Sigmoid colon (tissue), 7 donors: ENCODE measurements around the gene OR8H2. TPM values are rescaled to one million over a fixed set of nuclear protein-coding genes. Genes with fewer than 3 reads are reported as not detected.
"Not testable (repeated sequence)": the region's sequence is repeated elsewhere in the genome, so short reads cannot be mapped to it uniquely, and the experiment has no call there.

Source experiments
- DNase-seq: peaks from one replicate; pipeline ENCODE4 v3.0.0-alpha.2; 2019
- H3K27ac ChIP-seq, 4 donors: fragments of 200-600 bp; sonication (generic); one replicate each; pipeline ENCODE4 v1.5.1; 2016 to 2019; ENCODE audit warnings: mild to moderate bottlenecking in 1 of 4
- H3K27me3 ChIP-seq, 3 donors: fragments of 200-600 bp; sonication (generic); one replicate each; pipeline ENCODE4 v1.5.1; 2019; ENCODE audit warnings: mild to moderate bottlenecking in 1 of 3
- H3K36me3 ChIP-seq, 4 donors: fragments of 200-600 bp; sonication (generic); one replicate each; pipeline ENCODE4 v1.5.1; 2016 to 2019
- H3K4me1 ChIP-seq, 4 donors: fragments of 200-600 bp; sonication (generic); one replicate each; pipeline ENCODE4 v1.5.1; 2017 to 2019
- H3K4me3 ChIP-seq, 4 donors: fragments of 200-600 bp; sonication (generic); one replicate each; pipeline ENCODE4 v1.5.1; 2017 to 2019; ENCODE audit warnings: mild to moderate bottlenecking in 2 of 4, moderate library complexity in 1 of 4
- H3K9me3 ChIP-seq, 4 donors: fragments of 200-600 bp in 3 of 4; sonication (generic) in 3 of 4; one replicate each; pipeline versions ENCODE4 v1.5.1 to v1.6.1; 2013 to 2019
- CTCF ChIP-seq, 4 experiments: fragments of 450-650 bp in 3 of 4; fragments of 200-600 bp in 1 of 4; IDR thresholded peaks; one replicate each; pipeline ENCODE4 v1.5.1; 2016 to 2019; ENCODE audit warnings: antibody characterized with exemption in 4 of 4, mild to moderate bottlenecking in 3 of 4, moderate library complexity in 2 of 4
- EP300 ChIP-seq, 4 donors: sonication (generic); formaldehyde crosslinking; IDR thresholded peaks; one replicate each; pipeline ENCODE4 v1.6.1; 2017; ENCODE audit warnings: antibody characterized with exemption in 4 of 4
- POLR2A ChIP-seq, 2 donors: fragments of 450-650 bp; IDR thresholded peaks; one replicate each; pipeline ENCODE4 v1.6.1; 2016; ENCODE audit warnings: antibody characterized with exemption in 2 of 2, mild to moderate bottlenecking in 2 of 2, moderate library complexity in 2 of 2
- POLR2AphosphoS5 ChIP-seq, 4 donors: sonication (generic); formaldehyde crosslinking; IDR thresholded peaks; one replicate each; pipeline ENCODE4 v1.6.1; 2017; ENCODE audit warnings: antibody characterized with exemption in 4 of 4
- WGBS, 2 donors: extraction: QIAGEN DNeasy Blood & Tissue Kit; methylation state at CpG; one replicate each; pipeline ENCODE4 v1.1.7; 2013; 5-methylcytosine and 5-hydroxymethylcytosine counted together
- intact Hi-C: fragments of 100-400 bp; cut with DNase I; formaldehyde crosslinking; loops from one replicate; pipeline ENCODE4 v1.15.1; 2023
- polyA plus RNA-seq, 3 donors: library from polyadenylated mRNA; stranded (reverse); fragments of 200-250 nt; gene quantifications; one replicate each; pipeline ENCODE4 v1.2.3, GENCODE V29; 2013
- total RNA-seq, 4 donors: library from RNA; depleted of rRNA; stranded (reverse); fragments of >200 nt; gene quantifications; one replicate each; pipeline ENCODE4 v1.1.0, GENCODE V29; 2016
- donor health status: healthy with polysubstance abuse.
- donor health status: Bipolar disorder and iron deficiency.
- donor health status: healthy.

Gene OR8H2
- total and polyA plus RNA-seq, 7 donors, result not detected

DNA sequence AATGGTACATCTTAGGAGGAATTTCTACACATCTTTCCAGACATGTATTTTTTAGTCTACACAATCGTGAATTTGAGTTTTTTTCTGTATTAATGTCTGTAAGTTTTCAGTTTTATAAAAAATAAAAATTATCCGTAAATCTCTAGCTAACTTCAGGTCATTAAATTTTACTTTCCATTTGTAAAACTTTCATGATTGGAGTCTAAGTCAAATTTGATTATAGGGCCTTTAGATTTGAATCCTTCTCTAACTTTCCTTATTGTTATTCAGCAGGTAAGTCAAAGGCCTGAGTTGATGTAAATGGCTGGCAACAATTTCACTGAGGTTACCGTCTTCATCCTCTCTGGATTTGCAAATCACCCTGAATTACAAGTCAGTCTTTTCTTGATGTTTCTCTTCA lies 10.5 kb upstream of the OR8H2 start, which contains the start of gene OR8I2:
OR8I2 (plus strand) TSS at position 301 of the 400 bp plus-strand sequence; CDS start at position 301, 0 bp downstream.
- TF ChIP-seq POLR2AphosphoS5 (IDR thresholded peaks at IDR 0.05), result no peak
- no peak for TF ChIP-seq EP300 (IDR thresholded peaks at IDR 0.05)
- TF ChIP-seq POLR2A (IDR thresholded peaks at IDR 0.05), result no peak
- TF ChIP-seq CTCF (IDR thresholded peaks at IDR 0.05), result no peak
- H3K9me3 ChIP-seq, result no peaks in the 10 kb centered on the region
- H3K36me3 ChIP-seq, result no peaks in the 10 kb centered on the region
- whole genome bisulfite sequencing, 2 donors, result 62 to 92% methylated on average over 3 of the region's 3 CpGs
- H3K4me3 ChIP-seq, result no peak within 1 kb of the TSS
- H3K4me1 ChIP-seq, result no peaks in the 10 kb centered on the region
- no peak for DNase-seq
- no peak within 1 kb of the TSS for H3K27ac ChIP-seq
- intact Hi-C loops, result no loop called here
- no peaks in the 10 kb centered on the region for H3K27me3 ChIP-seq

GRCh38 chr11:56122073-56122472 lies 18.6 kb downstream of the OR8H2 start, which contains the start of gene OR8H3:
OR8H3 (plus strand) TSS chr11:56122373; CDS start chr11:56122373, 0 bp downstream.
- TF ChIP-seq POLR2A (IDR thresholded peaks at IDR 0.05), result no peak
- TF ChIP-seq EP300 (IDR thresholded peaks at IDR 0.05), result no peak
- TF ChIP-seq CTCF (IDR thresholded peaks at IDR 0.05), result no peak
- TF ChIP-seq POLR2AphosphoS5 (IDR thresholded peaks at IDR 0.05), result no peak
- no peak within 1 kb of the TSS for H3K4me3 ChIP-seq
- no peak for DNase-seq
- no peak within 1 kb of the TSS for H3K27ac ChIP-seq
- intact Hi-C loops, result no loop called here
- H3K36me3 ChIP-seq, result no peaks in the 10 kb centered on the region
- no peaks in the 10 kb centered on the region for H3K4me1 ChIP-seq
- no peaks in the 10 kb centered on the region for H3K9me3 ChIP-seq
- 76 to 86% methylated on average over 6 of the region's 6 CpGs for WGBS, 2 donors
- no peaks in the 10 kb centered on the region for H3K27me3 ChIP-seq

DNA sequence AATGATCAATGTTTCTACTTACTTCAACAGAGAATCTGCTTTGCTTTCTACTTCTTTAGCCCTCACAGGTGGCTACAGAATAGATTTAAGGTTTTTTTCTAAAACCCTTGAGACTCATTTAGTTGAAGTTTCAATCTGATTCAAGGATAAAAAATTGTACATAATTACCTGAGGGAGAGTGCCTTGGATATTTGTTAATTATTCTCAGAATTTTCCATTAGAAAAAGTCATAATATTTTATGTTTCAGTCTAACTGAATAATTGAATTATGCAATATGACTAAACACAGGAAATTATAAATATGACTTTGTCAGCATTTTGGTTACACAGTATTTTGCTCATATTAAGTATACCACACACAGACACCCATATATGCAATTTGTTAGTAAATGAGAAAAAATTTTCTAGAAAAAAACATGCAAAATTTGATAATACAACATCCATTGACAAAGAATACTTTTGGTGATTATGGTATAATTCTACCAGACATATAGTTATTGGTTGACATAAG lies 36.7 kb downstream of the OR8H2 start, which contains the start of gene OR8J3:
OR8J3 (minus strand) TSS at position 51 of the 511 bp plus-strand sequence. CDS start 2,483 bp downstream, outside the sequence.
- Histone ChIP-seq H3K36me3 (no peaks in the 10 kb centered on the region), H3K27me3 (no peaks in the 10 kb centered on the region), H3K4me3 (no peak within 1 kb of the TSS), H3K27ac (no peak within 1 kb of the TSS), H3K9me3 (no peaks in the 10 kb centered on the region), H3K4me1 (no peaks in the 10 kb centered on the region)
- TF ChIP-seq CTCF (IDR thresholded peaks at IDR 0.05) (no peak), POLR2AphosphoS5 (IDR thresholded peaks at IDR 0.05) (no peak), EP300 (IDR thresholded peaks at IDR 0.05) (no peak), POLR2A (IDR thresholded peaks at IDR 0.05) (no peak)
- intact Hi-C loops, result no loop called here
- DNase-seq, result no peak

GRCh38 chr11:56143681-56144080 lies 40.2 kb downstream of the OR8H2 start:
- DNase-seq, H3K9me3 ChIP-seq, H3K4me1 ChIP-seq, H3K36me3 ChIP-seq, intact Hi-C loops, H3K27me3 ChIP-seq, H3K27ac ChIP-seq, H3K4me3 ChIP-seq: not testable (repeated sequence)
- 91 to 96% methylated on average over 27 to 30 of the region's 30 CpGs for WGBS, 2 donors

- Histone ChIP-seq H3K27ac (no peak overlapping the region), H3K36me3 (no peaks in the 10 kb centered on the region), H3K4me1 (no peaks in the 10 kb centered on the region), H3K27me3 (no peaks in the 10 kb centered on the region), H3K9me3 (no peaks in the 10 kb centered on the region), H3K4me3 (no peak overlapping the region)
- TF ChIP-seq POLR2AphosphoS5 (IDR thresholded peaks at IDR 0.05) (no peak), EP300 (IDR thresholded peaks at IDR 0.05) (no peak), POLR2A (IDR thresholded peaks at IDR 0.05) (no peak), CTCF (IDR thresholded peaks at IDR 0.05) (no peak)
- DNase-seq, result no peak
- 76 to 89% methylated on average over 1 of the region's 1 CpG for WGBS, 2 donors
- intact Hi-C loops, result no loop called here
Measured at GRCh38 chr11:56151376-56151775, 47.9 kb downstream of the OR8H2 start.
